ENCODE measurements around the gene GGACT. TPM values are rescaled to one million over a fixed set of nuclear protein-coding genes. Genes with fewer than 3 reads are reported as not detected.

GGACT gene
- total and polyA plus RNA-seq, 2 of the 8 experiments (the other 6 are each of a cell fraction or from before 2014, with no cell fraction given), result 1.1 to 1.5 TPM

GRCh38 chr13:100520936-100521850, 67.4 kb downstream of the GGACT start (continued):
- TF ChIP-seq EP300 (IDR thresholded peaks at IDR 0.05; ENCODE audit: borderline replicate concordance in 1 of 2, low read depth in 2 of 2, low read length in 2 of 2) (no peak), KDM4A (IDR thresholded peaks at IDR 0.05; ENCODE audit: low read depth, low read length, severe bottlenecking) (no peak), BACH1 (IDR thresholded peaks at IDR 0.05; ENCODE audit: low read length) (no peak), POLR2AphosphoS5 (IDR thresholded peaks at IDR 0.05; ENCODE audit: low read depth, low read length) (no peak), JUND (IDR thresholded peaks at IDR 0.05; ENCODE audit: low read length) (no peak), PHF8 (conservative IDR thresholded peaks at IDR 0.05; ENCODE audit: low read depth, low read length) (no peak), E2F6 (IDR thresholded peaks at IDR 0.05) (peak; percentile 76), SAP30 (IDR thresholded peaks at IDR 0.05; ENCODE audit: insufficient read depth, insufficient replicate concordance, low read length) (no peak), CBX8 (IDR thresholded peaks at IDR 0.05; ENCODE audit: borderline replicate concordance, low read depth, low read length) (no peak), MAX (IDR thresholded peaks at IDR 0.05) (peak; percentile 78), SRF (IDR thresholded peaks at IDR 0.05; ENCODE audit: low read depth, low read length) (no peak), POLR2A (IDR thresholded peaks at IDR 0.05; ENCODE audit: control extremely low read depth in 1 of 2, low read depth in 2 of 2, low read length in 2 of 2) (peak in 1 of 2 experiments; percentile 42; a peak in 1 of 3 replicates), ASH2L (IDR thresholded peaks at IDR 0.05; ENCODE audit: low read length) (peak; percentile 42), GTF2F1 (IDR thresholded peaks at IDR 0.05; ENCODE audit: borderline replicate concordance, low read depth, low read length) (no peak)

Measured in H1 (cell line).